Tibial nerve (tissue), 3 donors: ENCODE measurements around the gene TMEM242.

ENCODE experiments used
- POLR2A ChIP-seq, 2 donors: fragments of 450-650 bp; IDR thresholded peaks; one replicate each; pipeline ENCODE4 v1.6.1; 2017; ENCODE audit warnings: antibody characterized with exemption in 2 of 2, mild to moderate bottlenecking in 2 of 2, moderate library complexity in 2 of 2
- TF ChIP-seq, protein P1 (sequence below), 5 experiments: fragments of 200-600 bp in 3 of 5; fragments of 450-650 bp in 2 of 5; sonication (generic) in 3 of 5; IDR thresholded peaks; one replicate each; pipeline ENCODE4 v1.5.1; 2016 to 2019; ENCODE audit warnings: antibody characterized with exemption in 5 of 5, mild to moderate bottlenecking in 3 of 5, moderate library complexity in 2 of 5

DNA sequence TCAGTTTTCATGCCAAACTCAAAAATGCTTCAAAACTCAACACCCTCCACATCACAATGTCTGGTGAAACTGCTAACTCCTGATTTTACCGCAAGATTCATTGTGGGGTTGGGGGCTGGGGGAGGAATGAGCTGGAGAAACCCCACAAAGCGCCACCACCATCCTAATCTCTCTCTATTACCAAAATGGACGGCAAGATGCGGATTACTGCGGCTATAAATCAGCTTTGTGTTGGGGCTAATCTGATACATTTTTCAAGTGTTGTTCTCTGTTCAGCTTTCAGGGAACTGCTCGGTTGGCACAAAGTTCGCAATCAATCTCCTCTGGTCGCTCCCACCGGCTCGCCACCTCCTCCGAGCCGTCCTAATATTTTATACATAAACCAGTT is 83.7 kb downstream of the TMEM242 start:
- TF ChIP-seq, protein P1, sequence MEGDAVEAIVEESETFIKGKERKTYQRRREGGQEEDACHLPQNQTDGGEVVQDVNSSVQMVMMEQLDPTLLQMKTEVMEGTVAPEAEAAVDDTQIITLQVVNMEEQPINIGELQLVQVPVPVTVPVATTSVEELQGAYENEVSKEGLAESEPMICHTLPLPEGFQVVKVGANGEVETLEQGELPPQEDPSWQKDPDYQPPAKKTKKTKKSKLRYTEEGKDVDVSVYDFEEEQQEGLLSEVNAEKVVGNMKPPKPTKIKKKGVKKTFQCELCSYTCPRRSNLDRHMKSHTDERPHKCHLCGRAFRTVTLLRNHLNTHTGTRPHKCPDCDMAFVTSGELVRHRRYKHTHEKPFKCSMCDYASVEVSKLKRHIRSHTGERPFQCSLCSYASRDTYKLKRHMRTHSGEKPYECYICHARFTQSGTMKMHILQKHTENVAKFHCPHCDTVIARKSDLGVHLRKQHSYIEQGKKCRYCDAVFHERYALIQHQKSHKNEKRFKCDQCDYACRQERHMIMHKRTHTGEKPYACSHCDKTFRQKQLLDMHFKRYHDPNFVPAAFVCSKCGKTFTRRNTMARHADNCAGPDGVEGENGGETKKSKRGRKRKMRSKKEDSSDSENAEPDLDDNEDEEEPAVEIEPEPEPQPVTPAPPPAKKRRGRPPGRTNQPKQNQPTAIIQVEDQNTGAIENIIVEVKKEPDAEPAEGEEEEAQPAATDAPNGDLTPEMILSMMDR (IDR thresholded peaks at IDR 0.05) = no peak
- TF ChIP-seq POLR2A (IDR thresholded peaks at IDR 0.05) = no peak
